ENCODE data around the gene TMEM129.

TMEM129 gene, protein sequence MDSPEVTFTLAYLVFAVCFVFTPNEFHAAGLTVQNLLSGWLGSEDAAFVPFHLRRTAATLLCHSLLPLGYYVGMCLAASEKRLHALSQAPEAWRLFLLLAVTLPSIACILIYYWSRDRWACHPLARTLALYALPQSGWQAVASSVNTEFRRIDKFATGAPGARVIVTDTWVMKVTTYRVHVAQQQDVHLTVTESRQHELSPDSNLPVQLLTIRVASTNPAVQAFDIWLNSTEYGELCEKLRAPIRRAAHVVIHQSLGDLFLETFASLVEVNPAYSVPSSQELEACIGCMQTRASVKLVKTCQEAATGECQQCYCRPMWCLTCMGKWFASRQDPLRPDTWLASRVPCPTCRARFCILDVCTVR

DNA sequence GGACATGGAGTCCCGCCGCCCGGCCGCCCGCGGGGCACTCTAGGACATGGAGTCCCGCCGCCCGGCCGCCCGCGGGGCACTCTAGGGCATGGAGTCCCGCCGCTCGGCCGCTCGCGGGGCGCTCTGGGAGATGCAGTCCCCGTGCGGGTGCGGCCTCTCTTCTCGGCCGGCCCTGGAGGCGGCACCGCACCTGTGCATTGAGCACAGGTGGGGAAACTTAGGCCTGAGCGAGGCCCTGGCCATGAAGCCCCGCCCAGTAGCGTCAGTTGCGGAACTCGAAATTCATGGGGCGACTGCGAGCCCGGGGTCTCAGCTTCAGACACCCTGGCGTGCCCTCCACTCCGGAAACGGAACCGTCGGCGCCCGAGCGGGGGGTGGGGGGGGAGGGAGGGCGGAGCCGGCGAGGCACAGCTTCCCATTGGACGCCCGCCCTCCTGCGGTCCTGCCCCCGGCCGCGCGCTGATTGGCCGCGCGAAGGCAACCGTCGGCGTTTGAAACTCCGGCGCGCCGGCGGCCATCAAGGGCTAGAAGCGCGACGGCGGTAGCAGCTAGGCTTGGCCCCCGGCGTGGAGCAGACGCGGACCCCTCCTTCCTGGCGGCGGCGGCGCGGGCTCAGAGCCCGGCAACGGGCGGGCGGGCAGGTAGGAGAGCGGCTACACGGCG is at the start of gene TMEM129, which contains the start of gene TACC3:
TMEM129 (minus strand) TSS at position 321 of the 663 bp plus-strand sequence. CDS start 486 bp downstream, outside the sequence.
TACC3 (plus strand) TSS at position 519 of the 663 bp plus-strand sequence. CDS start 1,901 bp downstream, outside the sequence.
- Mint-ChIP-seq H3K4me1 (peaks cover 58% of the 10 kb centered on the region), H3K36me3 (peaks cover 42% of the 10 kb centered on the region), H3K27me3 (no peaks in the 10 kb centered on the region), H3K9me3 (no peaks in the 10 kb centered on the region), H3K4me3 (peak within 1 kb of the TSS; percentile 91), H3K27ac (peak within 1 kb of the TSS; percentile 100)
- DNase-seq, result peak; percentile 97
- CTCF ChIA-PET, result interaction anchor here (1.4 to 2.6 kb wide), 2 partner anchors 9 to 28 kb away, joined by 3 to 11 read pairs; partner anchors contain the start of gene SLBP

DNA sequence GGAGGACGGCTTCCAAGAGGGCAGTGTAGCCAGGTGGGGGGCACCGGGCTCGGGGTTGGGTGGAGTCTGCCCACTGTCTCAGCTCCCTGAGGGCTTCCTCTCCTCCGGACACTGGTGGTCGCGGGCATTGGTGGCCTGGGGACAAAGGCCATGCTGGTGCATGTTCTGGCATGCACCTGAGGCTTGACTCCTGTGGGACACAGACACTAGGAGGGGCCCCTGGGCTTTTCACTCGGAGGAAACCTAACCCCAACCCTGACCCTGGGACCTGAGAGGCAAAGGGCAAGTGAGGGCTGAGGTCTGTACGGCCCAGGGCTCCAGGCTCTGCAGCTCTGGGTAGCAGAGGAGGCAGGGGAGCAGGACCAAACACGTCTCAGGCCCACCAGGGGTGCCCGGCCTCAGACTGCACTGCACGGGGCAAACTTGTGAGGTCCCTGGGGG is 49.7 kb upstream of the TMEM129 start:
- CTCF ChIA-PET, result interaction anchor here (0.7 kb wide), 1 partner anchor 15 kb away, joined by 3 read pairs; no protein-coding TSS in a partner anchor
- H3K9me3 Mint-ChIP-seq, result no peaks in the 10 kb centered on the region
- H3K36me3 Mint-ChIP-seq, result no peaks in the 10 kb centered on the region
- H3K27me3 Mint-ChIP-seq, result peaks cover 54% of the 10 kb centered on the region
- no peak overlapping the region for H3K4me3 Mint-ChIP-seq
- peak overlapping the region; percentile 11 for H3K27ac Mint-ChIP-seq
- no peak for DNase-seq
- peaks cover 5% of the 10 kb centered on the region for H3K4me1 Mint-ChIP-seq

DNA sequence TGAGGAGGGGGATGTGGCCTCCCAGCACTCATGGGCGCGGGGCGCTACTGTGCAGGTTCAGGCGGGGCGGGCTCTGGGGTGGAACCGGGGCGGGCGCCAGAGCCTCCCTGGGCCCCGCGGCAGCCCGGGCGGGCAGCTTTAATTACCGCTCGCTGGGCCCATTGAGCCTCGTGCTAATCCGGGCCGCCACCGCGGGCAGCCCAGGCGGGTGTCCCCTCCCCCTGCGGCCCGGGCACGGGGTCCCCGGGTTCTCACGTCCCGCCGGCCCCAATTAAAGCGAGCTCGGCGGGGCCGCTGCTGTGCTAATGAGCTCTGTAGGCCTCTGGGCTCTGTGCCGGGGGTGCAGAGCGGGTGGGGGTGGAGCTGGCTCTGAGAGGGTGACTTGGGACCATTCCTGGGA is 49.1 kb upstream of the TMEM129 start:
- H3K4me1 Mint-ChIP-seq, result peaks cover 7% of the 10 kb centered on the region
- no peak overlapping the region for H3K27ac Mint-ChIP-seq
- no peak for DNase-seq
- H3K9me3 Mint-ChIP-seq, result no peaks in the 10 kb centered on the region
- CTCF ChIA-PET, result no interaction called here
- peaks cover 56% of the 10 kb centered on the region for H3K27me3 Mint-ChIP-seq
- H3K4me3 Mint-ChIP-seq, result no peak overlapping the region
- H3K36me3 Mint-ChIP-seq, result no peaks in the 10 kb centered on the region

DNA sequence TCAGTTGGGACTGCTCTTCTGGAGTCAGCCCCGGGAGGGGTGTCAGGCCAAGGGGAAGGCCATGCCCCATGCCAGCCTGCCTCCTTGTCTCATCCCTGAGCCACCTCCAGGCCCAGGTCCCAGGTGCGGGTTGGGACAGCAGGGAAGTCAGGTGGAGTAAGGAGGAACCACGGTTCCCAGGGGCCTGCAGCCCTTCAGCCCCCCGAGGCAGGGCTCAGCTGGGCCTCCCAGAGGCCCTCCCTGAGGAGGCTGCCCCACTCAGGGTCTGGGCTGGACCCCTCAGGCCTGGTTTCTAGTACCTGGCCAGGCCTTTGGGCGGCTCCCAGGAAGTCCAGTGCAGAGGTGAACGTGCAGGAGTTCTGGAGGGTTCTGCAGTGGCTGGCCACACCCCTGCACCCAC is 48.6 kb upstream of the TMEM129 start:
- Mint-ChIP-seq H3K4me1 (peaks cover 7% of the 10 kb centered on the region), H3K36me3 (no peaks in the 10 kb centered on the region), H3K27me3 (peaks cover 62% of the 10 kb centered on the region)

DNA sequence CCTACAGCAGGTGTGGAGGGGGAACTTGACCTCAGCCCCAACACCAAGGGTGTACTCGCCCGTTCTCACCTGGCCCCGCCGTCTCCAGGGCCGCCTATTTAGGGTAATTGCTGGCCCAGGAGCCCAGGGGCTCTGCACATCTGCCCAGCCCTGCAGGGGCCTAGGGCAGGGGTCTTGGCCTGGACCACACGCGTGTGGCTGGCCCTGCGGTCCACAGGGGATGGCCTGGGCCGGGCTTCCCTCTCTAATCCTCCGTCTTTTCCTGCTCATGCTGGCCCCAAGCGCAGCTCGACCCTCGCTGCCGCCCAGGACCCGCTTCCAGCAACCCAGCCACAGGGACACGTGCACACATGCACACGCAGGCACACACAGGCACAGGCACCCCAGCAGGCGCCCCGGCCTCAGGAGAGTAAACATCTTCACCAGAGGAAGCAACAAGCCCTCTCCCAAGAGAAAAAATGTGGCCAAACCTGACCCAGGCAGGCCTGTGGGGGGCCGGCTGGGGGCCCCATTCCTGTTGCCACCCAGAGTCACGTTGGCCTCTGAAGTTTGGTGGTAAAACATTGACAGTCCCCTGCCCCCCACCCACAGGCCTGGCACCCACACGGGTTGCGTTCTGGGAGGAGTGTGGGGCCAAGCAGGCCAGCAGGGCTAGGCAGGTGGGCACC is 47.4 kb upstream of the TMEM129 start:
- no peak for DNase-seq
- no peak overlapping the region for H3K27ac Mint-ChIP-seq
- peak overlapping the region; percentile 64 for H3K4me3 Mint-ChIP-seq
- H3K36me3 Mint-ChIP-seq, result no peaks in the 10 kb centered on the region
- CTCF ChIA-PET, result interaction anchor here (0.6 to 2.9 kb wide), 4 partner anchors 12 to 75 kb away, joined by 3 to 13 read pairs (median 3); no protein-coding TSS in a partner anchor
- H3K9me3 Mint-ChIP-seq, result no peaks in the 10 kb centered on the region
- peaks cover 7% of the 10 kb centered on the region for H3K4me1 Mint-ChIP-seq
- H3K27me3 Mint-ChIP-seq, result peaks cover 70% of the 10 kb centered on the region

More for the DNA sequence above, 48.6 kb upstream of the TMEM129 start:
- no peak for DNase-seq
- Mint-ChIP-seq H3K4me3 (no peak overlapping the region), H3K27ac (no peak overlapping the region), H3K9me3 (no peaks in the 10 kb centered on the region)
- CTCF ChIA-PET, result no interaction called here

DNA sequence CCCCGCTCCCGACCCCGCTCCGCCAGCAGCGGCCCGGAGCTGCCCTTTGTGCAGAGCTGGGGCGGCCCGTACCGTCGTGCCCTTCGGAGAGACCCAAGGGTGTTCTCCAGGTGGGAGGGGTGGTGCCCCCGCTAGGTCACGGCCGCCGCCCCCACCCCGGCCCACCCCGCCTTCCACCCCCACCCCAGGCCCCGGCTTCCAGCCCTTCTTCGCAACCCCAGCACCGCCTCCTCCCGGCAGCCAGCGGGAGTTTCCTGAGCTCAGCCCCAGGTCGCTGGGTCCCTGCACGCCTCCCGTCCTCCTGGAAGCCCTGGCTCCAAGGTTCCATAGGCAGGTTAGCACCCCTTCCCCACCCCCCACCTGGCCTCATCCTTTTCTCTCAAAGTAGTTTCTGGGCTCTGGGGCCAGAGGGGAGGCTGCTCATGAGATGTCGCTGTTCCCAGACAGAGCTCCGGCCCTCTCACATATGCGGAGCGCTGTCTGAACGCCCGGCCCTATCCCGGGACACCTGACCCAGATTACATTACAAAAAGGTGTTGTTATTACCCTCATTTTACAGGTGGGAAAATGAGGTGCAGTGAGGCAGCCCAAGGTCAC is 46.7 kb upstream of the TMEM129 start:
- H3K4me3 Mint-ChIP-seq, result peak overlapping the region; percentile 56
- no peak overlapping the region for H3K27ac Mint-ChIP-seq
- no peaks in the 10 kb centered on the region for H3K9me3 Mint-ChIP-seq
- H3K27me3 Mint-ChIP-seq, result peaks cover 76% of the 10 kb centered on the region
- H3K4me1 Mint-ChIP-seq, result peaks cover 7% of the 10 kb centered on the region
- H3K36me3 Mint-ChIP-seq, result no peaks in the 10 kb centered on the region
- CTCF ChIA-PET, result interaction anchor here (0.6 to 2.9 kb wide), 4 partner anchors 12 to 74 kb away, joined by 3 to 13 read pairs (median 3); no protein-coding TSS in a partner anchor
- DNase-seq, result peak; percentile 59

DNA sequence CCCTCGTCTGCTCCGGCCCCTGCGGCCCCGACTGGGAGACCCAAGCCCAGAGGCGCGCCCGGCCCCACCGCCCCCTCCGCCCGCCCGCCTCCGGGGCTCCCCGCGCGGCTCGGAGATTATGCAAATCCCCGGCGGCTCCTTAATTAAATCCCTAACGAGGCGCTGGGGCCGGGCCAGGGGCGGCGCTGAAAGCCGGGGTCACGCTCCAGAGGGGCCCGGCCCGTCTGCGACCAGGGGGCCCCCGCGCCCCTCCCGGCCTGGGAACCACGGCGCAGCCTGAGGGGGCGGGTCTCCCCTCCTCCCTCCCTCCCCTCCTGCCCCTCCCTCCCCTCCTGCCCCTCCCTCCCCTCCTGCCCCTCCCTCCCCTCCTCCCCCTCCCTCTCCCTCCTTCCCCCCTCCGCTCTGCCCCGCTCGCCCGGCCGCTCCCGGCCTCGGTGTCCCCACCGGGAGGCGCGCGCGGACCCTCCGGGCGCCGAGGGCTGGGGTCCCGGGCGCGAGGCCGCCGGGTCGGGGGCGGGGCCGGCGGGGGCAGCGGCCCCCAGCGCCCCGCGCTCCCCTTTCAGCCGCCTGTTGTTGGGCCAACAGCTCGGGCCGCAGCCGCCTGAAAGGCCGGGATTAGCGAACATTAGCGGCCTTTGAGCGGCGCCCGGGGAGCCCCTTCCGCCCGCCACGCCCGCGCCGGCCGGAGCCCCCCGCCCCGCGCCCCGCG is 46.1 kb upstream of the TMEM129 start:
- no peak overlapping the region for H3K4me3 Mint-ChIP-seq
- H3K4me1 Mint-ChIP-seq, result peaks cover 9% of the 10 kb centered on the region
- no peaks in the 10 kb centered on the region for H3K9me3 Mint-ChIP-seq
- H3K27me3 Mint-ChIP-seq, result peaks cover 82% of the 10 kb centered on the region
- no peak overlapping the region for H3K27ac Mint-ChIP-seq
- no peaks in the 10 kb centered on the region for H3K36me3 Mint-ChIP-seq
- peak; percentile 33 for DNase-seq
- CTCF ChIA-PET, result interaction anchor here (1.6 to 2.9 kb wide), 2 partner anchors 19 to 74 kb away, joined by 3 to 13 read pairs; no protein-coding TSS in a partner anchor

DNA sequence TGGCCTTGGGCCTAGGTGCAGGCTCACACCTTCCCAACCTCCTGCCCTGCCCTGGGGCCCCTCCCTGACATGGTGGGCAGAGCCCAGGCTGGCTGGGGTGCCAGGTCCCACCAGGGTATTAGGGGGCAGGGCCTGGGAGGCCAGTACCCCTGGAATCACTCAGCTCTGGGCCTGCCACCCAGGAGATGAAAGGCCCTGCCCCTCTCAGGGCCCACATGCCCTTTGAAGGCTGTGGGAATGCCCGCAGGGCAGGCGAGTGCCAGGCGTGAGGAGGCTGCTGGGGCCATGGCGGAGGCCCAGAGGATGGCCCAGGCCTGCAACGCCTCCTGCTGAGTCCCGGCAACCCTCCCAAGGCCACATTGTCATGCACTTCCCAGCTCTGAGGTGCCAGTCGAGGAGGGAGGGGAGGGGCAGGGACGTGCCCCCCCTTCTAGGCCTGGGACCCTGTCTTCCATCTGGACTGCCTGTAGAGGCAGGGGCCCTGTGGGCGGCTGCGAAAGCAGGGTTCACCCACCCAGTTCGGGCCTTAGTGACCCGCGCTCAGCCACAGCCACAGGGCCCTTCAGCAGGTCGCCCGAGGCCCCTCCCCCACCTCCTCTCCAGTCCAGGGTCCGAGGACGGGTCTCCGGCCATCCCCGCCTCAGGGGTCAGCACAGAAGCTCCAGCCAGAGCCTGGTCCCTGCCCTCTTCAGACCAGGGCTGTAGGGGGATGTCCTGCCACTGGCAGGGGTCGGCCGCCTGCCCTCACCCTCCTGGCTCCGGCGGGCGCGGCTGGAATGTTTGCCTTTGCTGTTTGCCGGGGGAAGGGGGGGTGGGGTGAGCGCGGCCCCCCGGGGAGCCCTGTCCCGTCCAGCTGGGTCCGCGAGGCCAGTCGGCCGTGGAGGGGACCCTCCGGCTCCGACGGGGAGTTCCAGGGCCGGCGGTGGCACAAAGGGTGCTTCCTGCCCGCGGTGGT is 45.3 kb upstream of the TMEM129 start:
- Mint-ChIP-seq H3K9me3 (no peaks in the 10 kb centered on the region), H3K27ac (no peak overlapping the region)
- CTCF ChIA-PET, result interaction anchor here (2.9 kb wide), 1 partner anchor 18 kb away, joined by 13 read pairs; no protein-coding TSS in a partner anchor

DNA sequence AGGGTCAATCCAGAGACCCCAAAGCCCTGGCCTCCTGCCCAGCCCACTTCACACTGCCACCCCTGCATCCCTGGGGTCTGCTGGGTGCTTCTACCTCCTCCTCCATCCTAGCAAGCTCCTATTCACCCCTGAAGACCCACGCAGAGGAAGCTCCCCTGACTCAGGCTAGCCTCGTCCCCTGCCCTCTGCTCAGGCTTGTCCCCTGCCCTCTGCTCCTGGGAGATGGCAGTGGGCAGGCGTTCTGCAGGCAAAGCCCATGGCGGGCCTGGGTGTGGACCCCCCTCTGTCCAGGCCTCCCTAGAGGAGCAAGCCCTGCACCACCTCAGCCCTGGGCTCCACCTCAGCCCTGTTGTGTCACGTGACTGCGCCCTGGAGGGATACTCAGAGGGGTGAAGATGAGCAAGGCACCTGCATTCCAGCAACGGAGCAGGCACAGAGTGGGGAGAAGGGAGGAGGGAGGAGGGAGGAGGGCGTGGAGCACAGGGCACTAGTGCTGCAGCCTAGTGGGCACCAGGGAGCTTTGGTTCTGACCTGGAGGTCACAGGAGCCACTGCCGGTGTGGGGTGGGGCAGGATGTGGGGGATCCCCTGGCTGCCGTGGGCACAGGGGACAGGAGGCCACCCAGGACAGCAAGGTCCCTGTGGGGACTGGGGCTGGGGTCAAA is 44.4 kb upstream of the TMEM129 start:
- DNase-seq, result no peak
- peaks cover 7% of the 10 kb centered on the region for H3K4me1 Mint-ChIP-seq
- H3K9me3 Mint-ChIP-seq, result no peaks in the 10 kb centered on the region
- no peak overlapping the region for H3K4me3 Mint-ChIP-seq
- no peaks in the 10 kb centered on the region for H3K36me3 Mint-ChIP-seq
- H3K27me3 Mint-ChIP-seq, result peaks cover 78% of the 10 kb centered on the region
- CTCF ChIA-PET, result interaction anchor here (2.9 kb wide), 1 partner anchor 18 kb away, joined by 13 read pairs; no protein-coding TSS in a partner anchor
- H3K27ac Mint-ChIP-seq, result no peak overlapping the region

More for the DNA sequence above, 45.3 kb upstream of the TMEM129 start:
- Mint-ChIP-seq H3K4me1 (peaks cover 7% of the 10 kb centered on the region), H3K36me3 (no peaks in the 10 kb centered on the region), H3K27me3 (peaks cover 85% of the 10 kb centered on the region), H3K4me3 (no peak overlapping the region)
- no peak for DNase-seq

DNA sequence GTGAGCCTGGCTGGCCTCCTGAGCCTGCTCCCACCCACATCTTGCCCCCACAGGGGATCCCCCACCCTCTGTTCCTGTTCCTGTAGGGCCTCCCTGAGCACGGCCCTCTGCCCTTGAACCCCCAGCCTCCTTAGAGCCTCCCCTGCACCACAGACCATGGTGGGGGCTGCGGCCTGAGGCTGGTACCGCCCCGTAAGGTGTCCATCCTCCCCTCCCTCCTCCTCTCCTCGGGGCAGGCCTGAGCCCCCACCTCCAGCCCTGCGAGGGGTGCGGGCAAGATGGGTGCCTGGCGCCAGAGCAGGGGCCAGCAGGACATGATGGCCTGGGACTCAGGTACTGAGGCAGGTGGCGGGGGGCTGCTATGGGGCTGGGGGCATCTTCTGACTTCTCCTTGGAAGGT is 43.5 kb upstream of the TMEM129 start:
- CTCF ChIA-PET, result no interaction called here
- Mint-ChIP-seq H3K4me3 (no peak overlapping the region), H3K4me1 (peaks cover 7% of the 10 kb centered on the region), H3K27ac (no peak overlapping the region), H3K36me3 (no peaks in the 10 kb centered on the region), H3K27me3 (peaks cover 80% of the 10 kb centered on the region), H3K9me3 (no peaks in the 10 kb centered on the region)
- DNase-seq, result no peak

DNA sequence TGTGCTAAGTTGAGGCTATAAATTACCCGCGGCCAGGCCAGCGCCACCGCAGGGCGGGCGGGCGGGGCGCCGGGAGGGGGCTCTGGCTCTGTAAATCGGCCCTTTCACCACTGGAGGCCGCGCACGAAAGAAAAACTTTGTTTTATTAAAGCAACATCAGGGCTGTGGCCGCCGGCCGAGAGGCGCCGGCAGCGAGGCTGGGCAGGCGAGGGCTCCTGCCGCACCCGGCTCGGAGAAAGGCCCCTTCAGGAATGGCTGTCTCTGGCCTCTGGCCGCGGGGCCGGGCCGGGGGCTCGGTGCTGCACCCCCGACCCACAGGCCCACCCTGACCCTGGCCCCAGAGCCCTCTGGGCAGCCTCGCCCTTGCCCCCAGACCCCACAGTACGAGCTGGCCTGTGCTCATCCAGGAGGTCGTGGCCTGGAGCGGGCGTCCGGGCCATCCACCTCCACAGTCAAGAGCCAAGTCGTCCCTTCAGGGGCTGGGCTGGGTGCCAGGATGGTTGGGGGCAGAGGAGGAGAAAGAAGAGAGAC is 42.5 kb upstream of the TMEM129 start:
- H3K9me3 Mint-ChIP-seq, result no peaks in the 10 kb centered on the region
- H3K27me3 Mint-ChIP-seq, result peaks cover 70% of the 10 kb centered on the region
- H3K4me3 Mint-ChIP-seq, result no peak overlapping the region
- CTCF ChIA-PET, result no interaction called here
- DNase-seq, result no peak
- H3K27ac Mint-ChIP-seq, result no peak overlapping the region
- H3K4me1 Mint-ChIP-seq, result peaks cover 7% of the 10 kb centered on the region
- no peaks in the 10 kb centered on the region for H3K36me3 Mint-ChIP-seq

DNA sequence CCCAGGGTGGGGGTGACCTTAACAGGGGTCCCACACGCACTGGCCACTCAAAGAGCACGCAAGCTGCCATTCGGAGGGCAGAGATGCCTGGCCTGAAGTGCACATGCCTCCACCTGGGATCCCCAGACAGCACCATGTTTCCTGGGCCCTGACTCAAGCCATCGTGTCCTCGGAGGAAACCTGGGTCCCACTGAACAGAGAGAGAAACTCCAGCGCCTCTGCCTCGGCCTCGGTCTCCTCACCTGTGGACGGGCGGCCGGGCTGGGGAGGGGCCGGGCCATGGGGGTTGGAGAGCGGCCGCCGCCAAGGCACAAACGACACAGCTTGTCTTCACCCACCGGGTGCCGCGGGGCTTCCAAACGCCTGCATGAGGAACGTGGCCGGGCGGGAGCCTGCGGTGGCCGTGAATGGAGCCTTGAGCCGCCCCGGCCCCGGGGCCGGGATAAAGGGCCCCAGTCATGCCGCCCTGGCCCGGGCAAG is 42.0 kb upstream of the TMEM129 start:
- Mint-ChIP-seq H3K36me3 (no peaks in the 10 kb centered on the region), H3K4me1 (peaks cover 6% of the 10 kb centered on the region), H3K9me3 (no peaks in the 10 kb centered on the region), H3K27ac (no peak overlapping the region), H3K4me3 (no peak overlapping the region), H3K27me3 (peaks cover 65% of the 10 kb centered on the region)
- CTCF ChIA-PET, result no interaction called here
- DNase-seq, result no peak
